ENCODE data around the gene KCNMB2. TPM values are rescaled to one million over a fixed set of nuclear protein-coding genes. Genes with fewer than 3 reads are reported as not detected.
"Not testable (repeated sequence)": the region's sequence is repeated elsewhere in the genome, so short reads cannot be mapped to it uniquely, and the experiment has no call there.

Gene KCNMB2
- total RNA-seq, 1 experiment from 2014 or later: not detected

DNA sequence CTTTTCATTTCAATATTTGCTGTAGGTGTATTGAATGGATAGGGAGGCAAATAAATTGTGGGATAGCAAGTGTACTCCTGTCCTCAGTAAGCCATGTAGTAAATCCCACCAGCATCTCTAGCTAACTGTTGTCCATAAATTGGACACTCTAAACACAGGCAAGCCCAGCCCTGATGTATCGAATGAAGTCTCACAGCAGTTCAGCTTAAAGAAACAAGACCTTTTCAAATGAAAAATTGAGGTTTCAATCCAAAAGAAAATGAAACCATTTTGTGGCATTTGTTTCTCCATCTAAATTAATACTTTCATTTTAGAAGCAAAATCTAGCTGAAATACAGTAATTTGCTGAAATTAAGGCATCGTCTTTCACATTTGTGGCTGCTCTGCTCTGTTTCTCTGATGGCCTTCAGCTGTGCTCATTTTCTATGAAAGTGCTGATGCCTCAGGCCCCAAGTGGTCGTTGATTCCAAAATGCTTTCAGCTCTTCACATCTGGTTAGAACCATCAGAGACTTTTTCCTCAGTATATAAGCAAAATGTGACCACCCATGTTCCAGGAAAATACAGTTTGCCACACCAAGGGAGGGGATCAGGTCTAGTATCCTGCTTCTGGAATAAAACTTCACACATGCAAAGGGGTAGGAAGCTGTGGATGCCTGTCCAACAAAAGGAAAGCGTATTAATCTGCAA is 290.3 kb downstream of the KCNMB2 start:
- in situ Hi-C loops (cut with HindIII; ENCODE audit: low sequenced_read_pairs): no loop called here
- no peak for DNase-seq (ENCODE audit: low spot score)

DNA sequence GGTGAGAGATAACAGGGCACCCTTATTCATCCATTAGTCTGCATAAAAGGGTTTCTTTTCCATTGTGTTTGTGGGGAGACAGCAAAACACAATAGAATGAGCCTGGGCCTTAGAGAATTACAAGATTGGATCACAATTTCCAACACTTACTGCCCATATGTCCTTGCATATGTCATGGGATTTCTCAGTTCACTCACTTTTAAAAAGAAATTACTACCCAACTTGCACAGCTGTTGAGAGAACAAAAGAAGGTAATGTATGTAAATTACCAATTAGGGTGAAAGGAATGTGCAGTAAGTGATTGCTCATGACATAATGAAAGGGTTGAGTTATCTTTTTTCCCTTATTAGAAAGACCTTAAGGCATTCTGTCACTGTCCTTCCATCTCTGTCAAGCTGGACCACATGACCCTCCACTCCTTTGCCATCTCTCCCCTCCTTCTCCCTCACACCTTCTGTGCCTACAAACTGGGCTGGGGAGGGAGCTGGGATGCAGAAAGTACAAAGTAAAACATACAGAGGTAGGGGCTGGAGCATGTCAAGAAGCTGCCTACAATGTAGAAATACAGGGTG is 291.1 kb downstream of the KCNMB2 start:
- DNase-seq (ENCODE audit: low spot score): no peak
- in situ Hi-C loops (cut with HindIII; ENCODE audit: low sequenced_read_pairs): no loop called here

DNA sequence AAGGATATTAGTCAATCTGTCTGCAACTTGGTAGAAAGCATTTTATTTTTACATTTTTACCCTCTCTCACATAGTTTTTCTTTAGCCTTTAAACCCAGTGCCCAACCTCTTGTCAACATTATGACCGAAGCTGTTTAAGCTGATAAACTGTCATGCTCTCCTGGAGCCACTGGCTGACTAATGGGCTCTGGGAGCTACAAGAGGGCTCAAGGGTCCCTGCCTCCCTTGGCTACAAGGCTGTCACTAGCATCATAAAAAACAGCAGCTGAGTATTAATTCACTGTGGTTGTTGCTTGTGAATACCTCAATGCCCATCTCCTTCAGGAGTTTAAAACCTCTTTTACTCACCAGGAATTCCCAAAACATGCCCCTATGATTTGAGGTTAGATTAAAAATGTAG is 297.5 kb downstream of the KCNMB2 start:
- in situ Hi-C loops (cut with HindIII; ENCODE audit: low sequenced_read_pairs): no loop called here
- DNase-seq (ENCODE audit: low spot score): no peak

DNA sequence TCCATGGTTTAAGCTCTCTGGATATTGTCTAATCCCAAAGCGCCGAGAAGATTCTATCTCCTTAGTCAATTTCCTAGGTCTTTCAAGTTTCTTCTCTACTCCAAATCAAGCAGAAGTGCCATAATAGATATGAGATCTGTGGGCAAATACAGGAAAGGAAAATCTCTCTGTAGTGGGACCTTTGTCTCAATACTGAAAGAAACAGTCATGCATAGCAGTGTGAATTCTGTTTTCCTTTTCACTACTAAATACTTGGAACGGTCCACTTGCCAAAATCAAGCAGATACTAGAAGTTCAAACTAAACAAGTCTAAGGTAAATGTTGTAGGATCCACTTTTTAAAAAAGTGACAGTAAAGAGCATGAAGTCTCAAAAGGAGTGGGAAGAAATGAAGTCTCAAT is 298.8 kb downstream of the KCNMB2 start:
- DNase-seq (ENCODE audit: low spot score): no peak
- in situ Hi-C loops (cut with HindIII; ENCODE audit: low sequenced_read_pairs): no loop called here

DNA sequence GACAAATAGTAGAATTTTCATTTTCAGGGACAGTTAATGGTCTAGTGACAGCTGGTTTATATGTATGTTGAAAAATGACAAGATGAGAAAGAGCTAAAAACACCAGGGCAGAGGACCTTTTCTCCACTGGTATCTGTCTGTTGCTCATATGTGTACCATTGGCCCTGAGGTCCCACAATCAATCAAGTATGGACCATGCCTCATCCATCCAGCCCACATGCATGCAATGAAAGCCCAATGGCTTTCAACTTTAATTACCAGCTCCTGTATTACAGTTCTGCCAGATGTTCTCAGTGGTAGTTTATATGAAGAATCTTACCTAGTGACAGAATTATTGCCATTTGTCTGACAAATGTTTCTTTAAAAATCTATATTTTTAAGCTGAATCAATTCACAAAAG is 301.3 kb downstream of the KCNMB2 start:
- no peak for DNase-seq (ENCODE audit: low spot score)
- in situ Hi-C loops (cut with HindIII; ENCODE audit: low sequenced_read_pairs): no loop called here

DNA sequence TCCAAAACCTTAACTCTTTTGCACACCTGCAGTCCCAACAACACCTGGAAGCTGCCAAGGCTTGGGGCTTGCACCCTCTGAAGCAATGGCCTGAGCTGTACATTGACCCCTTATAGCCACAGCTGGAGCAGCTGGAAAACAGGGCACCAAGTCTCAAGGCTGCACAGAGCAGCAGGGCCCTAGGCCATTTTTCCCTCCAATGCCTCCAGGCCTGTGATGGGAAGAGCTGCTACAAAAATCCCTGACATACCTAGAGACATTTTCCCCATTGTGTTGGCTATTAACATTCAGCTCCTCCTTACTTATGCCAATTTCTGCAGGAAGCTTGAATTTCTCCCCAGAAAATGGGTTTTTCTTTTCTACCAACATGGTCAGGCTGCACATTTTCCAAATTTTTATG is 304.4 kb downstream of the KCNMB2 start:
- DNase-seq (ENCODE audit: low spot score): no peak
- in situ Hi-C loops (cut with HindIII; ENCODE audit: low sequenced_read_pairs): no loop called here

DNA sequence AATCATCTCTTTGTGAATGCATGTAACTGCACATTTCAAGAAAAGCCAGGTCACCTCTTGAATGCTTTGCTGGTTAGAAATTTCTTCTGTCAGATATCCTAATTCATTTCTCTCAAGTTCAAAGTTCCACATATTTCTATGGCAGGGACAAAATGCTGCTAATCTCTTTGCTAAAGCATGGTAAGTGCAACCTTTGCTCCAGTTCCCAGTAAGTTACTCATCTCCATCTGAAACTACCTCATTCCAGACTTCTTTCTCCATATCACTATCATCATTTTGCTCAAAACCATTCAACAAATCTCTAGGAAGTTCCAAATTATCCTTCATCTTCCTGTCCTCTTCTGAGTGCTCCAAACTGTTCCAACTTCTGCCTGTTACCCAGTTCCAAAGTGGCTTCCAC is 304.8 kb downstream of the KCNMB2 start:
- in situ Hi-C loops (cut with HindIII; ENCODE audit: low sequenced_read_pairs): no loop called here
- no peak for DNase-seq (ENCODE audit: low spot score)

DNA sequence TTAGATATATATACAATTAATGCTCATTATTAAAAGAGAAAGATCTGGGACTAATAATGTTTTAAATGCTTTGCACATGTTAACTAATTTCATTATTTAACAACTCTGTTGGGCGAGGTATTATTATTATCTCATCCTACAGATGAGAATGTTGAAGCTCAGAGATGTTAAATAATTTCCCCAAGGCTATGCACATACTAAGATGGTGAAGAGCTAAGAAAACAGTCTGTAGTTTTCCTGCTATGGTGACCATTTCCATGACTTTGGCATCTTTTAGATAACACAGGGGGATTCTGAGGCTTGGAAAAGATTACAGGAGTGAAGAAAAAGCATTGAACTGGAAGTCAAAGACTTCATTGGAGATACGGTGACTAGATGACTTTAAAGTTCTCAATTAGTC is 308.7 kb downstream of the KCNMB2 start:
- in situ Hi-C loops (cut with HindIII; ENCODE audit: low sequenced_read_pairs): no loop called here
- DNase-seq (ENCODE audit: low spot score): no peak

DNA sequence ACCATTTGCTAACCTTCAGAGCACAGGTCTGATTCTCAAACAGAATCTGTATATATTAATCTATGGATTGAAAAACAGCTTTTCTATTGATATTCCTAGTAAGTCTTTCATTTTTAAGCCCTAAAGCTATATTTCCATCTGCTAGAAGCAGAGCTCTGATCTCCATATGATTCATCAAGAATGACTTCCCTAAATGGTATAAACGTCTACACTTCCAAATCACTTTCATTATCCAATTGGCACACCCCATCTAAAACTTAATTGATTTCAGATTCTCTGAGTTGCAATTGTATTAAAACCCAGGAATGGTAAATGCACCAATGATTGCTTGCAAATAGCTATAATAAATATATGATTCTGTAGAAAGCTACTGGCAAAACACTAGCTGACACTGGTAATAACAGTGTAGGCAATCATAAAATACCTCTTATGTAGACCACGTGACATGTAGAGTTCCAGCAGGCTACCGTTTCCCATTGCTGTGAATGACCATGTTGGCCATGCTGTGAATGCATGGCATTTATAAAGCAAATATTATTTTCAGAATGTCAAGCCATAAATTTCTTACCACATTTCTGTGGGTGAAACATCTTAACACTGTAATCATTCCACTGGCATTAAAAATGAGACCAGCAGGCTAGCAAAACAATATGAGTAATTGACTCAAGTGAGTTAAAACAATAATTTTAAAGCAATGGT is 309.3 kb downstream of the KCNMB2 start:
- in situ Hi-C loops (cut with HindIII; ENCODE audit: low sequenced_read_pairs): no loop called here
- DNase-seq (ENCODE audit: low spot score): no peak

DNA sequence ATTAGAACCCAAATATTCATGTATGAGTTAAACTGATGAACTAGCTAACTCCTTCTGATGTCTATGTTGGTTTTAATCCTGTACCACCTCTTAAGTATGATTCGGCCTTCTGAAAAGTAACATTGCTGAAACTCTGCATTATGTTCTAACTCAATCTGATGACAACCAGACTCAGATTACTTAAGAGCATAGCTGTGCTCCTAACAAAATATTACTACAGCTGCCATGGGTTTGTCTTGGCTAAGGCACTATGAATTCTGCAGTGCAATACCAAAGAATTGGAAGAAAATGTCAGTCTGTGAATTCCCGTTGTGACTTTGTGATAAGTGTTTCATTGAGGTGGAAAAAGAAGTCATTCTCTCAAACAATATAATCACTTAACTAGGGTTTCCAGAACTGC is 311.0 kb downstream of the KCNMB2 start:
- in situ Hi-C loops (cut with HindIII; ENCODE audit: low sequenced_read_pairs): no loop called here
- no peak for DNase-seq (ENCODE audit: low spot score)

DNA sequence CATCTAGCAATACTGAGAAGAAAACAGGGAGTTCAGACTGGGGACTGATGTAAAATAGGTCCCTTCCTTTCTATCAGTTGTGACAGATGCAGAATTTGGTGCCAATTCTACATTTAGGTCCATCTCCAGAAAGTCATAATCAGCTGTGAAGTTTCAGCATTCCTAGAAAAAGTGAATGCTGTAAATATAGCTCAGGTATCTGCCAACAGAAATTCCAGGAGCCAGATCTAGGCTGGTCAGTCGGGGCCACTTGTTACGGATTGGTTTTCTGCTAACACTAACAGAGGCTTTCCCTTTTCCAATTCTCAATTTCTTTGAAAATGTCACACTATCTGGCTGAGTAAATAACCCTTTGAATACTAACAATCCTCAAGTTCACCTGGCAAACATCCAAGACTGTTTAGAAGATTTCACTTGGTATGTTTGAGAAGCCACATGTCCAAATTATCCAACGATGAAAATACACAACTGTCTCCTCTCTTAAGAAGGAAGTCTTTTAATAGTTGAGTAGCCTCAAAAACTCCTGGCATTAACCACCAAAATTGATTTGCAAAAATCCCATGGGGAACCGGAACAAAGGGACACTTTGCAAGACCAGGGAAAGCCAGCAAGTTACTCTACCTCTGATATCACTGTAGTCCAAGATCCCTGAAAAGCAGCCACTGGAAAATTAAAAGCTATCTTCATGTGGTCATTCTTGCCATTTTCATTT is 313.1 kb downstream of the KCNMB2 start:
- in situ Hi-C loops (cut with HindIII; ENCODE audit: low sequenced_read_pairs): no loop called here
- no peak for DNase-seq (ENCODE audit: low spot score)

DNA sequence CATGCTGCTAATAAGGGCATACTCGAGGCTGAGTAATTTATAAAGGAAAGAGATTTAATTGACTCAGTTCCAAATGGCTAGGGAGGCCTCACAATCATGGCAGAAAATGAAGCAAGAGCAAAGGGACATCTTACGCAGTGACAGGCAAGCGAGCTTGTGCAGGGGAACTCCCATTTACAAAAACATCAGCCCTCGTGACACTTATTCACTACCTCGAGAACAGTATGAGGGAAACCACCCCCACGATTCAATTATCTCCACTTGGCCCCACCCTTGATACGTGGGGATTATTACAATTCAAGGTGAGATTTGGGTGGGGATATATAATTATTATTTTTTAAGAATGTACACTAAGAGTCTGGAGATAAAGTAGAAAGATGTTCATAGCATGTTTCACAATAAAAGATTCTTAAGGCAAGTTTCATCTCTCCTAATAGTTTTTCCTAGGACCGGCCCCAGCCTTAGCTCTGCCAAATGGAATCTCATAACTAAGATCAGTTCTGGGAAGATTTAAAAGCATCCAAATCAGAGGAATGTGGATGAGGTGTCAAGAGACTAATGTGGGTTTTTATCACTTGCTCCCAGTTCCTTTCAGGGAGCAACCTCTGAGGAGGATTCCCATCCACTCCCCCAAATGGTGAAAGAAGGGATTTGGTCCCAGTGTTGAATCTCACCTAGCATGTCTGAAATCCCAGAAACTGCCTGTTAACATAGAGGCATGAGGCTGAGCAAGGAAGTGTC is 314.4 kb downstream of the KCNMB2 start:
- no peak for DNase-seq (ENCODE audit: low spot score)

DNA sequence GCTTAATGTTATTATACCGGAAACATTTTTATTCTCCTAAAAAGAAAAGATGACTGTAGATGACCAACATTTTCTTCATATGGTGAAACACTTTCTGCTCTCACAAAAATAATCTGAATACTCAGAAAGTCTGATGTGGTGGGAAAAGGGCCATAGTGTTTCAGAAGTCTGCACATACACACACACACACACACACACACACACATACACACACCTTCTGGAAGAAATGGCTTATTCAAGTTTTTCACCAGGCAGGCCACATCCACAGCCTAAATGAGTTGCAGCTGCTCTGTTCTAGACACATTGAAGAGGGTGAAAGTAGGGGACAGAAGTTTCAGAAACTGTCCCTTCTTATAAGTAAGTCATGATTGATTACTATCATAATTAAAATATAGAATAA is 315.3 kb downstream of the KCNMB2 start:
- in situ Hi-C loops (cut with HindIII; ENCODE audit: low sequenced_read_pairs): no loop called here

More for the DNA sequence above, 314.4 kb downstream of the KCNMB2 start:
- in situ Hi-C loops (cut with HindIII; ENCODE audit: low sequenced_read_pairs): no loop called here

DNA sequence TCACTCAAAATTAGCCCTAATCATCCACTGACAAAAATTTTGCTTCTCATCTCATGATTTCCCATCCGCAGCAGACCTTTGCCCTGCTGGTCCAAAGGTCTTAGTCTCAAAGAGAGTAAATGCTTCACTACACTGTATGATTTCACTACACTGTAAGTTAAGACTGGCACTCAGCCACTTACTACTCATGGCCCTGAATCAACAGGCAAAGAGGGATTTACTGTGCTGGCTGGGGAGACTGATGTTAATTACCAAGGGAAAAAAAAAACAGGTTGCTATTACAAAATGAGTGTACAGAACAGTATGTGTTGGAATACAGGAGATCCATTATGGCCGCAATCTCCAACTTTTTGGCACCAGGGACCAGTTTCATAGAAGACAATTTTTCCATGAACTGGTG is 320.6 kb downstream of the KCNMB2 start:
- in situ Hi-C loops (cut with HindIII; ENCODE audit: low sequenced_read_pairs): no loop called here
- DNase-seq (ENCODE audit: low spot score): no peak

More for the DNA sequence above, 315.3 kb downstream of the KCNMB2 start:
- DNase-seq (ENCODE audit: low spot score): no peak

DNA sequence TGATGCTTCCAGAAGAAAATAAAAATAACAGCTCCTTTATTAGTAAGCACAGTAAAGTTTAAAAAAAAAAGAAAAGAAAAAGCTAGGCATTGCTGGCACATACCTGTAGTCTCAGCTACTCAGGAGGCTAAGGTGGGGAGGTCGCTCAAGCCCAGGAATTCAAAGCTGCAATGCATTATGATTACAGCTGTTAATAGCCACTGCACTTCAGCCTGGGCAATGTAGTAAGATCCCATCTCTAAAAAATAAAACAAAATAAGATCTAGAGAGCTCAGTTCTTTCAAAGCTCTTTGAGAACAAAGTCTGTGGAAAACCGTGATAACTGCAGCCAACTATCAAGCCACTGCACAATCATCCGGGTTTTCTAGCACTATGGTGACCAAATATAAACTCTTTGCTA is 323.1 kb downstream of the KCNMB2 start:
- in situ Hi-C loops (cut with HindIII; ENCODE audit: low sequenced_read_pairs): no loop called here
- DNase-seq (ENCODE audit: low spot score): no peak

DNA sequence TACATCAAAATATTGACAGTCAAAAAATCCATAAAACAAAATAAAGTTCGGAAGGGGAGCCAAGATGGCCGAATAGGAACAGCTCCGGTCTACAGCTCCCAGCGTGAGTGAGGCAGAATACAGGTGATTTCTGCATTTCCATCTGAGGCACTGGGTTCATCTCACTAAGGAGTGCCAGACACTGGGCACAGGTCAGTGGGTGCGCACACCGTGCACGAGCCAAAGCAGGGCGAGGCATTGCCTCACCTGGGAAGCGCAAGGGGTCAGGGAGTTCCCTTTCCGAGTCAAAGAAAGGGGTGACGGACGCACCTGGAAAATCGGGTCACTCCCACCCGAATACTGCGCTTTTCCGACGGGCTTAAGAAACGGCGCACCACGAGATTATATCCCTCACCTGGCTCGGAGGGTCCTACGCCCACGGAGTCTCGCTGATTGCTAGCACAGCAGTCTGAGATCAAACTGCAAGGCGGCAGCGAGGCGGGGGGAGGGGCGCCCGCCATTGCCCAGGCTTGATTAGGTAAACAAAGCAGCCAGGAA is 323.7 kb downstream of the KCNMB2 start:
- in situ Hi-C loops (cut with HindIII; ENCODE audit: low sequenced_read_pairs); DNase-seq (ENCODE audit: low spot score): not testable (repeated sequence)

DNA sequence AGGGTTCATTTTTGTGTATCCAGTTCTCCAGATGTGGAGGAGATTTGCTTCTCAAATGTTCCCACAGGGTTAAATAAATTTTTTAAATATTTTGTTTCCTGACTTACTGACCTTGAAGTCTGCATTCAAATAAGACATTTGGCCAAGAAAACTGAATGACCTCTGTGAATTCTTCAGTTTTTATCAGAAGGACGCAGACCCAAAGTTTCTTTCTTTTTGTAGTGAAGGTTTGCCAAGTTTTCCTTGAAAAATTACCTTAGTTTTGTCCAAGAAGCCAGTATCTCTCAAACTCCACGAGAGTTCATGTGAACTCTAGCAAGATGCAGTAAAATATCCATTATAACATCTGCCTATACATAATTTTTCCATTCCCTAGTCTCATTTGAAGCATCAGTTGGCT is 332.4 kb downstream of the KCNMB2 start:
- DNase-seq (ENCODE audit: low spot score): no peak
- in situ Hi-C loops (cut with HindIII; ENCODE audit: low sequenced_read_pairs): no loop called here

DNA sequence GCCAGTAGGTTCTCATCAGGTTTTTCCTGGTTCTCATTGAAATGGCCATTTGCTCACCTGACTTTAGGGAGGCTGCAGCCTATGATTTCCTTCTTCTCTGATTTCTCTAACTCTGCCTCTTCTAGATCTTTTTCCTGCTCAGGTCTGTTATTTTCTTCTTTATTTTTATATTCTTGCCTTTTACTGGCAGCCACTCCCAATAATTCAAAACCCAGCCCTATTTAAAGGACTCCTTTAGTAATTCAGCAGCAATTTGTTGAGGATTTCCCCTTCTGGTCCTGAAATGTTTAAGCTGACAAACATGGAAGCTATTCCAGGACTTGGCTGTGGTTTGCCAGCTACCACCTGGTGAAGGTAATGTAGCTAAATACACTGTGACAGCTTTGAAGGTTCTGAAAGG is 333.8 kb downstream of the KCNMB2 start:
- in situ Hi-C loops (cut with HindIII; ENCODE audit: low sequenced_read_pairs): no loop called here
- no peak for DNase-seq (ENCODE audit: low spot score)

DNA sequence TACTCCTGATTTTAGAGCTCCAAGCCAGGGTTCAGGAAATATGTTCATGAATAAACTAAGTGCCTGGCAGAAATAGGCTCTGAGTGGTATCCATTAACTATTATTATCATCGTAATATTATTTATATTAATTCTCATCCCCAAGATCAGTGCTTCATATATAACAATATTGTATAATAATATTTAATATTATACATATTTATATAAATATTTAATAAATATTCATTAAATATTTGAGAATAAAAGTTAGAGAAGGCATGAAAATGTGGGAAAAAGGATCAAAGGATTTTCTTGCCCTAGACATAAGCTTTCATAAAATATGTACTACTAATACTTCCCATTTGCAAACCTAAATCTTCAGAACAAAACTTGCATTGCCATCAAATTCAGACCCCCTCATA is 338.9 kb downstream of the KCNMB2 start:
- in situ Hi-C loops (cut with HindIII; ENCODE audit: low sequenced_read_pairs): no loop called here
- no peak for DNase-seq (ENCODE audit: low spot score)

Data from G401 (cell line).